SK-MEL-5 (cell line): ENCODE results near the gene ACSL6. TPM values are rescaled to one million over a fixed set of nuclear protein-coding genes. Genes with fewer than 3 reads are reported as not detected.
A peak's percentile ranks its signal among the peaks of the same experiment; 100 is the strongest.

Experiments
- DNase-seq: peaks from one replicate; pipeline ENCODE4 v3.0.0-alpha.2; 2016; ENCODE audit warnings: low read depth, low spot score
- in situ Hi-C: cut with HindIII; loops from 2 replicates; pipeline ENCODE4 v1.10.0; 2016; ENCODE audit warnings: low sequenced_read_pairs, high pct_unique_total_duplicates, low pct_unique_long_range_greater_than_20kb
- total RNA-seq: library from RNA; depleted of rRNA; stranded (reverse); fragments of >200 nt; shearing (Covaris generic); gene quantifications from 2 replicates; pipeline ENCODE4 v1.2.3, GENCODE V29; 2014

Gene ACSL6
- total RNA-seq, 1 experiment from 2014 or later, result 0.45 TPM

DNA sequence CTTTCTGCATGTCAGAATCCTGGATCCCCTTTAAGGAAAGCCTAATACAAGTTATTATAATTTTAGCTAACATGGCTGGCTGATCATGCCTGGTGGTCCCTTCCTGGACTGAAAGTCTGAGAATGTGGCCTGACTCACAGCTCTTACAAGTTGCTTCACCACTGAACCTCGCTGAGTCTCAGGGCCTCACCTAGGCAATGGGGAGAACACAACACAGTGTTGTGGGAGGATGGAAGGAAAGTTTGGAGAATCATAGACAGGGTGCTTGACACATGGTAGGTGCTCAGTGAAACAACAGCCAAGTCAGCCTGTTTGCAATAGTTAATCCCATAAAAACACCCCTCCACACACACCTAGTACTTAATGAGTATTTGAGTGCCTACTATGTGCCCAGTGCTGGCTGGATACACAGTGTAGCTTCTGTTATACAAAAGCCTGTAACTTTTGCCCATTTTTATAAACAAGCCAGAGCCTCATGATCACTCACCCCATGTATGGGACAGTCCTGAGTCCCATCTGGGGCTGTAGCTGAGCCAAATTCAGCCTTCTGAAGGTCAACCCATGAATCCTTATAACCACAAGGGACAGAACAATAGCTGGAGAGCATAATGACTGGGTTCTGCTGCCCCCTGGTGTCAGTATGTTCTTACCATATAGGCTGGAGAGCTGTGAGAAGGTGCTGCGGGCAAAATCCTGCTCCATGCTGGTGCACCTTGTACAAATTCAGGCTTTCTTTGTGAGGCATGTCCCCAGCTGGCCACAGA, 3.9 kb downstream of the ACSL6 start:
- DNase-seq, result peak; percentile 89
- in situ Hi-C loops, result no loop called here

DNA sequence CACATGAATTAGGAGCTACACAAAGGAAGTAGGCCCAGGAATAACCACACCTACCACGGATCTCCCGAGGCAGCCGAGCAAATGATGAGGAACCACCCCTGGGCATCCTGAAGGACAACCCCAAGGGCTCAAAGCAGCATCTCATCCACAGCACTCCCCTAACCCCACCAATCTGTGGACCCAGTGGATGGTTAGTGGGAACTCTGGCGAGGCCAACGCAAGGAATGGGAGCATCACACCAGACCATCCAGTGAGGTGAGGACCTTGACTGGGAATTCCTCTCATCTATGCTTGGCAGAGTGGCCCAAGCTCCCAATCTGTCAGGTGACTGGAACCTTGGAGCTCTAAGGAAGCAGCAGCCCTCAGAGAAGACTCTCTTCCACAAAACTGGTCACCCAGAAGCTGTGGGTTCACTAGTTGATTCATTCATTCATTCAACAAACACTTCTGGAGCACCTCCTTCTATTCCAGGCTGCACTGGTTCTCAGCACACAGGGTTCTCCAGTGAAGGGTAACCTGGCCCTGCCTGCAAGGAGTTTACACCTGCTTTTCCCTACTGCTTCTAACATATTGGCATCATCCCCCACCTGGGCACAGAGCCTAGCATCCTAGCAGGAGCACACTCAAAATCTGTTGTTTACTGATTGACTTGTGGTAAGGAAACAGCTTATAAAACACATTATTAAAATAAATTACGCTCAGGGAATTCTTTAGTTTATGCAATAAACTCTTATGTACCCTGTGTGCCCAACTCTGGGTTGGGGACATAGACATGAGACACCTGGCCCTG, 4.9 kb downstream of the ACSL6 start:
- DNase-seq, result no peak
- in situ Hi-C loops, result no loop called here

DNA sequence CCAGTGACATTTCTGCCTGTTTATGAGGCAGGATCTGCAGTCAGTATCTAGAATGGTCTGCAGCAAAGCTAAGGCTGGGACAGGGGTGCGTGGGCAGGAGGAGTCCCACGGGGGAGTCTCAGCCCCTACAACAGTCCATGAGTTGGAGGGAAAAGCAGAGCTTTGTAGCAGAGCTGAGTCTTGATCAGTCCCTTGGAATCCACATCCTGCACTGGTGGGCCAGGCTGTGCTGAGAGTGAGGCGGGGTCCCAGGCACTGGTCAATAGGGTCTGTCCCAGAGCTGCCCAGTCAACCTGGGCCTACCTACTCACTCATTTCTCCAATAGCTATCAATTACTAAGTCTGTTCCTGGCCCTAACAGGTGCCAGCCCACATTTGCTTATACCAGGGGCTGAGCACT, 5.9 kb downstream of the ACSL6 start:
- in situ Hi-C loops, result no loop called here
- DNase-seq, result no peak

DNA sequence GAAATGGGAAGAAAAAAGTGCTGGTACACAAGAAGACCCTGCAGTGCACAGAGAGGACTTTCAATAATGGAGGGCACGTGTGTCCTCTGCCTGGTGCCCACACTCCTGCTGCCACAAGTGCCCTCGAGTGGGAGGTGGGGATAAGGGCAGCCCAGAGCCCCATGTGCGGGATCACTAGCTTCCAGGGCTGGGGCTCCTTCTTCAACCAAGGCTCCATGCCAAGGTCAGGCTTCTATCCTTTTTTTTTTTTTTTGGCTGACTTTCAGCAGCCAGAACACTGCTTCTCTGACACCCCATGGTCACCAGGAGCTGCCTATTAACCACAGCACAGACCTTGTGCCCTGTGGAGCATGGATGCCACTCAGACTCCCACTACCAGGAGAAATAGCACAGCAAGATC, 7.5 kb downstream of the ACSL6 start:
- in situ Hi-C loops, result no loop called here
- no peak for DNase-seq

DNA sequence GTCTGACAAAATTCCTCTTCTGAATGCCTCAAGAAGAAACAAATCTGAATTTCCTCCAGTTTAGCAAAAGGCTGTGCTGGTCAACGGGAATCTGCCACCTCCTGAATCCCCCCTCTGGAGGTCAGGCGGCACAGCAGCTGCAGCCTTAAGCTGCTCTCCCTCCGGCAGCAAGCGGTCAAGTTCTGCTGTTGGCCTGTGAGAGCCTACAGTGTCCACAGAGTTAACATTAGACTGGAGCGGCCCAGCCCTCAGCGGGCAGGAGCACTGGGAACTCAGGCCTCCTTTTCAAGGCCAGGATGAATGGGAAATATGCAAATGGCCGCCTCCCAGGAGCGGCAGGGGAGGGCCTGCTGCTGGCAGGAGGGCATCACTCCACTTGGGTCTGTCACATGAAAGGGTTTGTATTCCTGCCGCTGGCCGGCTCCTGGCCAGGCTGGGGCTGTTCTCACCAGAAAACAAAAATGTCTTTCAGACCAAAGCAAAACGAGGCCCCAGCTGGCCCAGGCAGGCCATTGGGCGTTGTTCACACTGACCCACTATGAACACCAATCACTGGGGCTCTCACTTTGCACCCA, 8.2 kb downstream of the ACSL6 start:
- in situ Hi-C loops, result no loop called here

DNA sequence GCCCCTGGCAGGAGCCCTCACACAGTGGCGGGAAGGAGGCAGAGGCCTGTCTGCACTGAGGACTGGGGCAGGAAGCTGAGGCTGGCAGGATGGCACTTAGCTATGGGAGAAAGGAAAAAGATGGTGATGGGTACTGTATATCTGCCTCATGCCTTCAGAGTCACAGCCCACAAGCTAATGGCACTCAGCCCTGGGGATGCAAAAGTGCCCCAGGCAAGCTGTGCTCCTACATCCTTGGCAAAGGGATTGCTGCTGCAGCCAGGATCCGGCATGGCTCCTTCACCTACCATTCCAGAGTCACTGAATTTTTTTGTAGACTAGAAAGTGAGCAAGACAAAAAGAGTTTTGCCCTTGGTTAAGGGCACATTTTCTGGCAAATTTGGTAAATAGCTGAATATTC, 8.7 kb downstream of the ACSL6 start:
- in situ Hi-C loops, result no loop called here

More for the DNA sequence above, 8.2 kb downstream of the ACSL6 start:
- peak; percentile 11 for DNase-seq

DNA sequence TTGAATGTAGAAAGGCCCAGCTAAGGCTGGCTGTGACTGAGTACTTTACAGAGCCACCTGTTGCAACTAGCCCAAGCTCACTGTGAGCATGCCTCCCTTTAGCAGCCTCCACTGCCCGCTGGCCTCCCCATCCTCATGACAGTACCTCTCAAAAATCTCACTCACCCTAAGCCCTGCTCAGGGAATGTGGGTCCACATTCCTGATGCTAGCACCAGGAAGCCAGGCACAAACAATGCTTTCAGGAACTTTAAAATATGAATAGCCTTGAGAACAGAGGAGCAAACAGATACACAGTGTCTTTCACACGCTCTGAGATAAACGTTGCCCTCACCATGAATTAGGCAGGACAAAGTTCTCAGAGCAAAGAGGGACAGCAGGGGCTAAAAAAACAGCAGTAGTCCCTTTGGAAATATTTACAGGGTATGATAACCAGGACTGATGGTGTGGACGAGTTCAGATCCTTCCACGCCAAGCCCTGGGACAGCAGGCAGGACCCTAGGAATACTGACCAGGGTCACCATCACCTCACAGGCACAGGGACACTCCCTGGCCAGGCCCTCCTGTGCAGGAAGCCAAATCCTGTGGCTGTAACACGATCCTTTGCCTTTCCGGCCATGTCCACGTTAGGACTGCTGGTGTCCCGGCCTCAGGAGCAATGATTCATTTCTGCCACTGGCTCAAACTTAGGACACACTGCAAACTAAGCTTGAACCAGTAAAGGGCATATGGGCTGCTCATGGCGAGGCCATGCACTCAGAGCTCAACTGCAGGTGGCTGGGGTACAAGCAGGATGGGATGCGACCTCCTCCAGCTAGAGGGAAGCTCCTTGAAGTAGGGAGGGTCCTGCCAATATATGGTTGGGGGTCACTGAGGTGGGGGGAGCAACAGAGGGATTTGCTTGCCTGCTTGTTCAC, 9.6 kb downstream of the ACSL6 start:
- no peak for DNase-seq
- in situ Hi-C loops, result no loop called here

More for the DNA sequence above, 8.7 kb downstream of the ACSL6 start:
- DNase-seq, result no peak

DNA sequence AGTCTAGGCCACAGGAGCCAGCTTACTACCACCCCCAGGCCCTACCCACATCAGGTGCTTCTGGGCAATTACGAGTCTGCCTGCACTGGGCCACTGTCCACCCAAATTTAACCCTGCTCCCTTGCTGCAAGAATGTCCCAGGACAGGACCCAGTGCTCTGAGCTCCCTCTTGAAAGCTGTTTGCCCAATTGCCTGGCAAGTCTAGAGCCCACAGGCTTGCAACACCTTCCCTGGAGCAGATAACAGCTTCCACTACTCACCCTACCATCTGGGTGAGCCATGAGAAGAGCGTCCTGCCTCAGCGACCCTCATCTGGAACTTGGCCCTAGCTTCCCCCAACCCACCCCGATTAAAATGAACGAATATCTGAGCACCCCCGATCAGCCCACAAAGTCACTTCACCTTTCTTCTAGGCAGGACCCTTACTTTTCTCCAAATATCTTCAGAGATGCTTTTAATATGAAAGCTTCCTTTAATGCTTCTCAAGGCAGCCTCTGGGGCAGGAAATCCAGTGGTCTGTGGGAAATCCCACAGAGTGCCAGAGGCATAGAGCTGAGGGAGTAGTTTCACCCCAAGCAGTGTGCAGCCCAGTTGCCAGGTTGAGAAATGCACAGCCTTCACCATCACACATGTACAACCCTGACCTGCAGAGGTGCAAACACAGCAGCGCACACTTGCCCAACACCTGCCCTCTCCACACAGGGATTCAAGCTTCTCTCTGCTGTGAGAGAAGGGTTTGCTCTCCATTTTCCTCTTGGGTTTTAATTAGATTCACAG, 10.6 kb downstream of the ACSL6 start:
- in situ Hi-C loops, result no loop called here
- no peak for DNase-seq

DNA sequence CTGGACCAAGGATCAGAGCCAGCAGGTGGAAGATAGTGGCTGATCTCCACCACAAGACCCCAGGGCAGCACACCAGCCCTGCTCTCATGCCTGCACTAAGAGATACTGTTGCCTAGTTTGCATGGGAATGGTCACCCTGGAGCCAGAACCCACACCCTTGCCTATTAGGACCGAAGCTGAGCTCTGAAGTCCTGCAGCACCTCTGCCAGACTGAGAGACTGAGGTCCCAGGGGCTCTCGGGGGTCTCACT, 11.3 kb downstream of the ACSL6 start:
- DNase-seq, result no peak
- in situ Hi-C loops, result no loop called here

DNA sequence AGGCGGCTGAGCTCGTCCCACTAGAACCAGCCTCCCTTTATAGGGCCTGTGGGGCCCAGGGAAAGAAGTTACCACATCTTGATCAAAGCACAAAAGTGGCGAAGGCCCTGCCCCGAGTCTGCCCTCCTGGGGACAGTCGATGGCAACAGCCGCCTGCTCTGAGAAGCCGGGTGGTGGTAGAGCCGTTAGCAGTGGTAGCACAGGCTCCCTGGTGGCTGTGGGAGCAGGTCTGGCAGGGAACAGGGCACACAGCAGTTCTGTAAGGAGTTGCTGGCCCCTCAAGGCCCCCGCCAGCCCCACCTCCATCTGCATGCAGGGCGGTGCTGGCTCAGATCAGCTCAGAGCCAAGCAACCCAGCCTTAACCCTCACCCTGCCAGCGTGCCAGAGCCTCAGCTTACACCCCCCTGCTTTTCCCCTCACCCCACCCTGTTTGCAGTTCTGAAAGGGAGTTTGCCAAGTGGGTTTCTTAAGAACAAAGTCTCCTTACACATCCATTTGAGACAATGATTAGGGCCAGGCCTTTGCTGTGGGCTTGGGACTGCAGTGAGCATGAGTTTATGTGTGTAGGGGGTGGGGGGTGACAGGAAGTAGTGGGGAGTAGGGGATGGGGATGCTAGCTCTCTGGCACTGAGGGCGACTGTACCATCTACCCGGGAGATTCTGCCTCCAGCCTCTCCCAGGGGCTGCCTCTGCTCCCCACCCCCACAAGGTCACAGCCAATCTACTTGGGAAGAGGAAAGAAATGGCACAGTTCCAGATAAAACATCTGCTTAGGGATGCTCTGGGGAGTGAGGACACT, 11.8 kb downstream of the ACSL6 start:
- in situ Hi-C loops, result no loop called here
- DNase-seq, result no peak

DNA sequence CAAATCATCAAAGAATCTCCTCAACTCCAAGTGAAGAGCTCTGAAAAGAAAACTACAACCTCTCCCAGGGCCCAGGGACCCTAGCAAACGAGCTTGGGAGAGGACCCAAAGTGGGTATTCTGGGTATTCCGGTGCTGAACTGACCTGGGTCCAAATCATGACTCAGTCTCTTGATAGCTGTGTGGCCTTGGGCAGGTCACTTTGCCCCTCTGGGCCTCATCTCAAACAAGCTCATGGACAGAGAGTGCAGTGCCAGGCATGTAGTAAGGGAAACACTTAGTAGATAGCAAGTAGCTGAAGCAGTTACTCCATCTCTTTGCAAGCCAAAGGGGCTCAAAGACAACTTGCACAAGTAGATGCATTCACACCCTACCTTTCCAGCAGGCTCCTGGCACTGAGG, 12.4 kb downstream of the ACSL6 start:
- in situ Hi-C loops, result no loop called here
- DNase-seq, result no peak

DNA sequence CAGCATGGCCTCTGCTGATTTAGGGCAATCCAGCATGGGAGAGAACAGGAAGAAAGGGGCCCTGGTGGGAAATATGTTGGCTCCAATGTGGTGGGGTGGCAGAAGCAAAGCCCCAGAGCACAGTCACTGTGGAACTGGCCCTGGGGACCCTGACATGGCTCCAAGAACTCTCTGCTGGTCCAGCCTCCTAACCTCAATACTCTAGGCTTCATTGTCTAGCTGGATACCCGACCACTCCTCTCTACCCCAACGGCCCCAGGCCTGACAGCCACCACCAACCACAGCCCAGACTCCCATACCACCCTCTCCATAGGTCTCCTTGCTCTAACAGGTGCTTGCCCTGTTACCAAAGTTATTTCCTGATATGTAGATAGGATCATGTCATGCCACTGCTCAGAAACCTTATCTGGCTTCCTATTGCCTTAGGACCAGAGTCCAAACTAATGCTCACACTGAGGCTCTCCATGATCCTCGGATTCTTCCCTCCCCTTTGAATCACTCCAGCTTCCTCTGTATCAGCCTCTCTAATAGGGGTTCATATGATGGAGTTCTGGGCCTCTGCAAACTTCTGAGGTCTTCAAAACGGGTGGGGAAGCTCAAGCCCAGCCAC, 12.9 kb downstream of the ACSL6 start:
- in situ Hi-C loops, result no loop called here
- DNase-seq, result no peak

DNA sequence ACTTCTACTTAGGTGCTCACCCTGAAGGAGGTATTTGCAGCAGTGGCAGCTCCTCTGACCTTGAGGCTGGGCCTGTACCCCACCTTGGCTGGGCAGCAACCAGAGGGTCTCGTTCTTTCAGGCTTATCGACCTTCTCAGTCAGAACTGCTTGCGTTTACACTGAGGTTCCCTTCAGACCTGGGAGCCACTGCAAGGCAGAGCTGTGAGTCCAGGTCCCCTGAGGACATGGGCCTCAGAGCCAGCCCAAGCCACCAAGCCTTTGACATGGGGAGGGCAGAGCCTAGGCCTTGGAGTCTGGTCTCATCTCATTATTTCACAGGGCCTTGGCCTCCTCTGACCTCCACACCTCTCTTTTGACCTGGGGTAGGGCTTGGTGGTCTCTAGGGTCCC, 13.7 kb downstream of the ACSL6 start:
- DNase-seq, result no peak
- in situ Hi-C loops, result no loop called here

DNA sequence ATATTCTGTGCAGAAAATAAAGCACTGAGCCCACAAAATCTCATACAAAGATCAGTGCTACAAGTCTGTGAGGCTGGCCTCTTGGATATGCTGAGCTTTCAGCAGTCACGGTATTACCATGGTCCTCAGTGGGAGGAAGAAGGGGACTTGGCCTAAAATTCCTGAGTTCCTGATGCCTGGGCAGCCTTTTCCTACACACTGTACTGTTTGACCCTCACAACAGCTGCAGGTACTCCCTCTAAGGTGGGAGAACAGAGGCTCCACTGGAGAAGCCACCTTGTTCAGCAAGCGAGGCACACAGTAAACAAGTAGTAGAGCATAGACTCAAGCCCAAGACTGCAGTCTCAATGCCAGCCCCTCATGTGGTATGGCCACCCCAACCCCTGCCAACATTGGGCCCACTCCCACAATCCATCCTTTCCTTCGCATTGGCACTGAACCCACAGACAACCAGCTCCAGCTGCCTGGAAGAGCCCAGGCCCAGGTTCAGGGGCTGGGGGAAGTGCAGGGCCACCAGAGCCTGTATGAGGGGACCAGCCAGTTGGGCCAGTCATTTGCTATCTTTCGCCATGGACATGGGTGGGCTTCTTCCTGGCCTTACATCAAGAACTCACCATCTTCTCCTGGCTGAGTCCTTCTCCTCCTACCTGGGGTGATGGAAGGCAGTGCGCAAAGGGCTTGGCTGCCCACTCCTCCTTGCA, 14.3 kb downstream of the ACSL6 start:
- in situ Hi-C loops, result no loop called here
- no peak for DNase-seq

DNA sequence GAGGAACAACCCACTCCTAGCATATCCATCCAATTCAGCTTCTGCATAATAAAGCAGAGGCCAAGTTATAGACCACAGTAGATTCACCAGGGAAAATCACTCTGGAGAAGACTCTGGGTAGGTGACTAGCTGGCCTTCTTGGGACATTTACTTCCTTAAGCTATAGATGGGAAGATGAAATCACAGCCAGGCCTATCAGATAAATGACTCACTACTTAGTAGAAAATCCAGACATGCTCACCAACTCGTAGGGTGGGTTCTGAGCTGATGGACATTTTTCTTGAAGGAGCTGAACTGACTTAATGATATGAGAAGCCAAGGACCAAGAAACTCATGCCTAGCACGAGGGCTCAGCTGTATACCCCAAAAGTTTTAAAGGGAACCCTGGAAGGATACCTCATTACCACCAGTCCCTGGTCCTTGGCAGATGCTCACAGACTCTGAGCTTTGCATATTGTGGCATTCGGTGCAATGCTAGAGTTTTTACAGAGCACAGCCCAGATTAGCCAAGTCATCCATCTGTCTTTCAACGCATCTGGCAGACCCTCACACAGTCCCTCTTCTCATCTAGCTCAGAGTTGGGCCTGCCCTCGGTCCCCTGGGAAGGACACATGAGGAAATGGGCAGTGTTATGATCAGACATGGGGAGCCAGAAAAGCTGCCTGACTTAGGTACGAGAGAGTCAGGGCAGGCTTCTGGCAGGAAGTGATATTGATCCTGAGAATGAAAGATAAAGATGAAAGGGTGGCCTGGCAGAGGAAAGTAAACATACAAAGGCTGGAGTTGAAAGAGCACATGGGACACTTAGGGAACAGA, 15.0 kb downstream of the ACSL6 start:
- DNase-seq, result no peak
- in situ Hi-C loops, result no loop called here
